ENCODE results near the gene MCL1.

Gene MCL1

DNA sequence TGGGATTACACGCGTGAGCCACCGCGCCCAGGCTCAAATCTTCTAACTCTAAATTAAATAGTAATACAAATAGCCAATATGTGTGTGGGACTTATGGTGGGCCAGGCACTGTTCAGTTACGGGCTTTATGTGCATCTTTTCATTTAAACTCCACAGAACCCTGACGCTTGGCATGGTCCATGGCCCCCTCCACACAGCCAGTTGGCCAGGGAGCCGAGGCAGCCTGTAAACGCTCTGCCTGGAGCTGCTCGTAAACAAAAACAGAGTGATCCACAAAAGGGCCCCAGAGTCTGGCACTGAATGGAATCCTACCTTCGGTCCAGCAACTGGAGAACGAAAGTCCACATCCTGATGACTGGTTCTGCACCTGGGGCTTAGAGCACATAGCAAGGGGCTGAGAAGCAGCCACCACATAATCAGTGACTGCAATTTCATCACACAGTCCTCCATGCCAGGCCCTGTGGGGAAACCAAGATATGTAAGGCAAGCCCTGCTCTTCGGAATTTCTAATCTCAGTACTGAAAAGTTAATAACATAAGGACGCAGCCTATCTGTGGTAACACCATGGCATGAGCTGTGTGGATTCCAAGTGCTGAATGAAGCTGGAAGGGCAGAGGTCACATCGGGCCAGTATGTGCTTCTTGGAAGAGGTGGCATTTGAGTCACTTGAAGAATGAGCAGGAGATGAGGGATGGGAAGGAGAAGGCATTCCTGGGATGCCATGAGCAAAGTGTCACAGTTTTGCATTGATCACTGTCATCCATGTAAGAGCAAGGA lies 43.7 kb downstream of the MCL1 start:
- no peak for DNase-seq

DNA sequence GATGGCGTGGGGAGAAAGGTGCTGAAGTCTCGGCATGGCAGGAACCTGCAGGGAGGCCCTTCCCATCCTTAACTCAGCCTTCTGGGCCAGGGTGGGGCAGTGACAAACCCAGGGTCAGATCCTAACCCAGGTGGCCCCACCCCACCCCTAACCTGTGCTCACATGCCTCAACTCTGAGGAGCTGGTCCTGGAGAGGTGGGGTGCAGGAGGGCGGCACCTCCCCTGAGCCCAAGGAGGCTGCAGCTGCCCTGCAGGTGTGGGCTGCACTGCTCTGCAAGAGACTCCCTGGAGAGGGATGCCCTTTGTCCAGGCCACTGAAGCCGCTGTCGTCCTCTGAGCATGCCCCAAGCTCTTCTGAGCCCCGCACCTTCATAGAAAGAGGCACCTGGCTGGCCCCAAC lies 45.4 kb downstream of the MCL1 start:
- DNase-seq, result no peak

DNA sequence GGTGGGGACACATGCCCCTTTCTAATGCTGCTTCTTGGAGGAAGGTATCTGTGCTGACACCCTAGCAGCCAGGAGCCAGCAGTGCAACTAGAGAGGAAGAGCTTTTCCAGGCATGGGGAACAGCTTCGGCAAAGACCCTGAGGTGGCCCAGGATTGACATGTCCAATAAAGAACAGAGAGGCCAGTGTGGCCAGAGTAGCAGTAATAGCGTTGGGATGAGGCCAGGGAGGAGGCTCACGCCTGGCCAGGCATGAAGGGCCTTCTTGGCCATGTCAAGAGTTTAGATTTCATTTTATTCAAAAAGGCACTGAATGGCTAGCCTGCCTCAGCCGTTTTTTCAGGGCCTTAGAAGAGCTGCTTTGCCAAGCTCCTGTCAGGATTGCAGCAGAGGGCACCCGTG lies 46.5 kb downstream of the MCL1 start:
- no peak for DNase-seq

DNA sequence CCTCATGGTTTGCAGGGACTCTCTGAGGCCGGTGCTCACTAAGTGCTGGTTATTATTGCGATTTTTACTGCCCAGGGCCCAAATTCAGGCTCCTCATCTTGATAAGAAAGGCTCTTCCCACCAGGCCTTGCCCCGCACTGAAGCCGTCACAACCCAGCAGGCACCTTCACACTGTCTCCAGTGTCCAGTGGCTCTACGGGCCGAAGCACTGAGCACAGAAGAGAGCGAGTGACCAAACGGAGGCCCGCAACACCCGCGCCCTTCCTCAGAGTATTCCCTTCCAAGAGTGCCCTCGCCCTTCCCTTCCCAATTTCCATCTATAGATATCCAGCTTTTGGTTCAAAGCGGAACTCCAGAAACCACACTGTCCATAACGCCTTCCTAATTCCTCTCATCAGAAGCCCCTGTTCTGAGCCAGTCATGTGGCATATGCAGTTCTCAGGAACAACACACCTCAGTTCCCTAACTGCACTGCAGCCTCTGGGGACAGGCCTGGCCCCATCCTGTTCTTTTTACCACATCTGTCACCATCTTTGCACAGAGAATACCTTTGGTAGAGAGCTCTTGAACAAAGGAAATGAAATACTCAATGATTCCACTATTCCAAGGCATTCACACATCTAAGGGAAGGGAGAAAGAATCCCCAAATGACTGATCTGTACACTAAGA lies 48.8 kb downstream of the MCL1 start:
- no peak for DNase-seq

DNA sequence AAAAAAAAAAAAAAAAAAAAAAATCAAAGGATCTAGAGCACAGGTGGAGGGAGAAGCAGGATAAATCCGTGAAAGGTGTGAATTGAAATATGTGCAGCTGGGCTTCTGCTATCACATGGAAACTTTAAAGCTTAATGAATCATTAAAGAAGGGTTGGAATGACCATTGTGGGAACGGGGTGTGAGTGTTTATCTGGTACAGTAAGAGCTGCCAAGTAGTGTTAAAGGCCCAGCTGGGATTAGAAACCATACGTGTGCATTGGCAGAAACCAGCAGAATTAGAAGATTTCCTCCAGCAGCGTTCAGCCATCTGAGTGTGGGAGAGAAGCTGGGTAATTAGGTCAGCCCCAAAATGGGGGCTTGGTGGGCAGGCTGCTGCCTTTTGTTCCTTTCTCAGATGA lies 50.4 kb downstream of the MCL1 start:
- no peak for DNase-seq

DNA sequence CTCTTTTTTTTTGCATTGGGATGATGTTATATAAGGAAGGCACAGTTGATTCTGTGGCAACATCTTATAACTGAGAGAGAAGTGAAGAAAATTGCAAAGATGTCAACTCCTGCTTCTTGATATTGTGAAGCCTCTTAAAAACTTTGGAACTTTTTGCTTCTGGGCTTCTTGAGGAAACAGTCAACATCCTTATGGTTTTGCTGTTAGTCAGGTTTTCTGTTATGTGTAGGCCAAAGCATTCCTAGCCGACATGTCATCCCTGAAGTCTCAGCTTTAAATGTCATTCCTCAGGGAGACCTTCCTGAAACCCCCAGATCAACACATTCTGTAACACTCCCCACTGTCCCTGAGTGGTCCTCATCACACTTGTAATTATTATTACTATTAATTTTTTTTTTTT lies 51.2 kb downstream of the MCL1 start:
- DNase-seq, result no peak

DNA sequence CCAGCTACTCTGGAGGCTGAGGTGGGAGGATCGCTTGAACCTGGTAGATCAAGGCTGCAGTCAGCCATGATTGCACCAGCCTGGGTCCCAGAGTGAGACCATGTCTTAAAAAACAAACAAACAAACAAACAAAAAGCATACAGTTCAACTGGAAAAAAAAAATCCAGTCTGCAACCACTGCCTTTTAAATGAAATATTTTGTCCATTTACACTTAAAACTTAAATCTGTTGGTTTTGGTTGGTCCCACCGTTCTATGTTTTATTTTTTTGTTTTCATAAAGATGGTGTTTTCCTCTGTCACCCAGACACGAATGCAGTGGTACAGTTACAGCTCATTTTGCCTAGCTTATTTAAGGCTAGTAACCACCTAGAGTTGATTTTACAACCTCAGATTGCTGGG lies 54.1 kb downstream of the MCL1 start:
- DNase-seq, result no peak

All from NCI-H1105 (cell line).